Endothelial cell of umbilical vein (primary cell): ENCODE measurements around the gene RAB3GAP2. TPM values are rescaled to one million over a fixed set of nuclear protein-coding genes. Genes with fewer than 3 reads are reported as not detected.
"Not testable (repeated sequence)": the region's sequence is repeated elsewhere in the genome, so short reads cannot be mapped to it uniquely, and the experiment has no call there.

Experiments used
- BruUV-seq: library from RNA; stranded (reverse); fragments of 400-500 nt; replicated peaks from 2 replicates; lab custom pipeline; 2021; lab: Mats Ljungman, UMichigan
- CTCF ChIA-PET: fragments of 300-600, 350-600 bp; sonication (Branson Sonifier 250); formaldehyde crosslinking; loops from one replicate; lab custom pipeline; 2021; ENCODE audit warnings: antibody characterized with exemption, inconsistent platforms; lab: Charles Lee
- POLR2A ChIA-PET: fragments of 300-600, 350-600 bp; sonication (Branson Sonifier 250); formaldehyde crosslinking; loops from one replicate; lab custom pipeline; 2021; ENCODE audit warnings: antibody characterized with exemption, inconsistent platforms; lab: Charles Lee
- DNase-seq: peaks from one replicate; pipeline ENCODE4 v3.0.0-alpha.2; 2011; ENCODE audit warnings: low read depth, low spot score
- FAIRE-seq: peaks from 2 replicates; lab custom pipeline; 2011; peaks lifted over from hg19 to GRCh38; lab: Jason Lieb, UNC
- H2AFZ ChIP-seq: 2 replicates; pipeline ENCODE4 v1.6.0; 2012; ENCODE audit warnings: low read depth, low read length, control low read depth, inconsistent platforms
- H3K27ac ChIP-seq: 2 replicates; pipeline ENCODE4 v1.5.1; 2011; ENCODE audit warnings: low read depth, mild to moderate bottlenecking, control low read depth, low read length, moderate library complexity; ENCODE audit not compliant: insufficient read depth
- H3K27me3 ChIP-seq, 2 experiments: 2 replicates each; pipeline versions ENCODE4 v1.6.0 to v1.6.1; 2011; ENCODE audit warnings: low read length in 2 of 2, mixed read lengths in 1 of 2; ENCODE audit not compliant: control insufficient read depth in 2 of 2, insufficient read depth in 2 of 2
- H3K36me3 ChIP-seq, 2 experiments: 2 replicates in 1 of 2; 3 replicates in 1 of 2; pipeline ENCODE4 v1.5.1; 2011; ENCODE audit warnings: low read length in 2 of 2, mild to moderate bottlenecking in 1 of 2, moderate library complexity in 1 of 2; ENCODE audit not compliant: control insufficient read depth in 2 of 2, insufficient read depth in 2 of 2; ENCODE audit errors: extremely low read depth in 1 of 2
- H3K4me1 ChIP-seq: 3 replicates; pipeline ENCODE4 v1.5.1; 2011; ENCODE audit warnings: mild to moderate bottlenecking, low read length; ENCODE audit not compliant: control insufficient read depth, insufficient read depth; ENCODE audit errors: extremely low read depth
- H3K4me2 ChIP-seq: 2 replicates; pipeline ENCODE4 v1.6.1; 2011; ENCODE audit warnings: low read length, control low read depth, mixed read lengths; ENCODE audit not compliant: insufficient read depth
- H3K4me3 ChIP-seq, 3 experiments: fragments of 200-600 bp in 1 of 3; sonication (generic), shearing (Covaris generic) in 1 of 3; replicated peaks in 1 of 3; 2 replicates each; pipeline ENCODE4 v1.5.1; 2011 to 2016; ENCODE audit warnings: control low read depth in 3 of 3, low read length in 3 of 3, mild to moderate bottlenecking in 2 of 3, inconsistent platforms in 1 of 3, low read depth in 1 of 3, moderate library complexity in 1 of 3; ENCODE audit not compliant: insufficient read depth in 1 of 3
- H3K79me2 ChIP-seq: 2 replicates; pipeline ENCODE4 v1.6.0; 2012; ENCODE audit warnings: low read length, inconsistent platforms; ENCODE audit not compliant: control insufficient read depth, insufficient read depth
- H3K9ac ChIP-seq: replicated peaks from 2 replicates; pipeline ENCODE3; 2011; ENCODE audit warnings: low read length, control low read depth; ENCODE audit not compliant: insufficient read depth; ENCODE audit errors: extremely low read depth
- H3K9me1 ChIP-seq: replicated peaks from 3 replicates; pipeline ENCODE4 v1.6.0; 2011; ENCODE audit warnings: mild to moderate bottlenecking, low read length; ENCODE audit not compliant: control insufficient read depth, insufficient read depth; ENCODE audit errors: extremely low read depth
- H3K9me3 ChIP-seq: replicated peaks from 2 replicates; pipeline ENCODE4 v1.5.1; 2012; ENCODE audit warnings: low read length, inconsistent platforms; ENCODE audit not compliant: control insufficient read depth, insufficient read depth
- H4K20me1 ChIP-seq: replicated peaks from 2 replicates; pipeline ENCODE3; 2011; ENCODE audit warnings: mild to moderate bottlenecking, low read length; ENCODE audit not compliant: control insufficient read depth, insufficient read depth; ENCODE audit errors: extremely low read depth
- CTCF ChIP-seq, 2 donors: IDR thresholded peaks; 1 replicate in 1 of 2; 2 replicates in 1 of 2; pipeline ENCODE4 v1.5.1; 2011; ENCODE audit warnings: low read length in 2 of 2, mild to moderate bottlenecking in 2 of 2, moderate library complexity in 2 of 2, control low read depth in 1 of 2, inconsistent platforms in 1 of 2, low read depth in 1 of 2; ENCODE audit not compliant: insufficient read depth in 1 of 2; ENCODE audit errors: extremely low read depth in 1 of 2
- EZH2 ChIP-seq: IDR thresholded peaks from 2 replicates; pipeline ENCODE4 v1.6.1; 2012; ENCODE audit warnings: borderline replicate concordance, low read depth, mild to moderate bottlenecking, moderate library complexity, low read length, inconsistent platforms; ENCODE audit not compliant: severe bottlenecking
- FOS ChIP-seq: IDR thresholded peaks from 2 replicates; pipeline ENCODE4 v1.6.1; 2011; ENCODE audit warnings: mild to moderate bottlenecking, low read length, moderate library complexity, borderline replicate concordance; ENCODE audit not compliant: insufficient read depth
- GATA2 ChIP-seq: IDR thresholded peaks from 2 replicates; pipeline ENCODE4 v1.7.0; 2011; ENCODE audit warnings: low read depth, mild to moderate bottlenecking, moderate library complexity, mixed read lengths, low read length; ENCODE audit not compliant: insufficient read length, insufficient read depth
- JUN ChIP-seq: IDR thresholded peaks from 2 replicates; pipeline ENCODE4 v1.6.1; 2011; ENCODE audit warnings: borderline replicate concordance, low read depth; ENCODE audit not compliant: insufficient read length, insufficient read depth
- MAX ChIP-seq: IDR thresholded peaks from 2 replicates; pipeline ENCODE4 v1.6.1; 2011; ENCODE audit not compliant: insufficient read depth, insufficient read length
- MYC ChIP-seq: IDR thresholded peaks from one replicate; pipeline ENCODE4 v1.6.1; 2011; ENCODE audit warnings: mild to moderate bottlenecking, low read depth, low read length
- POLR2A ChIP-seq: IDR thresholded peaks from 2 replicates; pipeline ENCODE4 v1.6.1; 2012; ENCODE audit warnings: low read depth, mild to moderate bottlenecking, control low read depth, low read length
- POLR2AphosphoS5 ChIP-seq: IDR thresholded peaks from 2 replicates; pipeline ENCODE4 v1.6.1; 2012; ENCODE audit warnings: low read depth, mild to moderate bottlenecking, control low read depth, low read length, moderate library complexity; ENCODE audit not compliant: insufficient read depth
- dilution Hi-C: fragments of 300-500 bp; cut with MboI; formaldehyde crosslinking; loops from one replicate; pipeline ENCODE4 v1.15.0; 2019; ENCODE audit warnings: low sequenced_read_pairs; ENCODE audit not compliant: extremely low pct_ligation_motif_present
- intact Hi-C: fragments of 100-400 bp; cut with micrococcal nuclease; formaldehyde crosslinking; loops from one replicate; pipeline ENCODE4 v1.10.0; 2022
- polyA plus RNA-seq, 4 experiments: library from polyadenylated mRNA; depleted of rRNA in 3 of 4; stranded (reverse) in 3 of 4; unstranded in 1 of 4; fragments of >200 nt; gene quantifications; 2 replicates each; pipeline versions ENCODE4 v1.2.1 to v1.2.3, GENCODE V29; 2011 to 2012; ENCODE audit warnings: missing spikeins in 1 of 4
- total RNA-seq: library from RNA; stranded (reverse); gene quantifications from 2 replicates; pipeline ENCODE4 v1.2.3, GENCODE V29; 2021

The RAB3GAP2 gene
- total and polyA plus RNA-seq, 2 donors (not counting 3 experiments of a cell fraction or from before 2014, with no cell fraction given): 11.1 to 37.4 TPM

- H3K4me2 ChIP-seq, H2AFZ ChIP-seq, BruUV-seq, CTCF ChIA-PET, H3K9ac ChIP-seq, H3K4me3 ChIP-seq, dilution Hi-C loops, H3K9me3 ChIP-seq, intact Hi-C loops, H3K4me1 ChIP-seq, H3K27me3 ChIP-seq, H3K9me1 ChIP-seq, H4K20me1 ChIP-seq, H3K27ac ChIP-seq, POLR2A ChIA-PET, FAIRE-seq, H3K36me3 ChIP-seq, DNase-seq: not testable (repeated sequence)
- H3K79me2 ChIP-seq: peaks cover 49% of the 10 kb centered on the region
Measured at GRCh38 chr1:220256194-220256593, 16.1 kb downstream of the RAB3GAP2 start.

GRCh38 chr1:220255204-220255603 is 17.0 kb downstream of the RAB3GAP2 start:
- Histone ChIP-seq H3K4me2 (no peak overlapping the region), H3K27me3 (no peaks in the 10 kb centered on the region), H3K4me3 (no peak overlapping the region), H2AFZ (no peak overlapping the region), H3K9me3 (no peaks in the 10 kb centered on the region), H3K79me2 (peaks cover 42% of the 10 kb centered on the region), H3K4me1 (peaks cover 5% of the 10 kb centered on the region), H4K20me1 (no peaks in the 10 kb centered on the region), H3K36me3 (peaks cover 0 to 6% of the 10 kb centered on the region in 2 experiments), H3K27ac (no peak overlapping the region), H3K9ac (no peak overlapping the region), H3K9me1 (no peaks in the 10 kb centered on the region)
- no TSS peak for BruUV-seq
- TF ChIP-seq EZH2 (no peak), POLR2AphosphoS5 (no peak), MAX (no peak), POLR2A (no peak), FOS (no peak), MYC (no peak), JUN (no peak), GATA2 (no peak), CTCF (IDR thresholded peaks at IDR 0.05; ENCODE audit: extremely low read depth in 1 of 2, insufficient read depth in 1 of 2, low read depth in 1 of 2, low read length in 2 of 2) (no peak)
- POLR2A ChIA-PET: no interaction called here
- intact Hi-C loops (no loop called here), dilution Hi-C loops (no loop called here)
- CTCF ChIA-PET: no interaction called here
- DNase-seq (no peak), FAIRE-seq (no peak)

GRCh38 chr1:220253290-220253689 is 19.0 kb downstream of the RAB3GAP2 start:
- H3K9me1 ChIP-seq, DNase-seq, H3K27ac ChIP-seq, H4K20me1 ChIP-seq, BruUV-seq, dilution Hi-C loops, POLR2A ChIA-PET, intact Hi-C loops, H3K9ac ChIP-seq, H3K27me3 ChIP-seq, CTCF ChIA-PET, FAIRE-seq, H3K4me3 ChIP-seq, H3K4me2 ChIP-seq, H3K4me1 ChIP-seq, H2AFZ ChIP-seq, H3K9me3 ChIP-seq: not testable (repeated sequence)
- H3K36me3 ChIP-seq: peaks cover 0 to 11% of the 10 kb centered on the region in 2 experiments
- peaks cover 38% of the 10 kb centered on the region for H3K79me2 ChIP-seq
